Stomach (tissue), 9 donors: ENCODE measurements around the gene SHMT2. TPM values are rescaled to one million over a fixed set of nuclear protein-coding genes. Genes with fewer than 3 reads are reported as not detected.

ENCODE experiments used
- DNase-seq, 2 donors: peaks; one replicate each; pipeline versions ENCODE4 v3.0.0 to v3.0.0-alpha.2; 2013 to 2019
- H3K27ac ChIP-seq, 5 donors: fragments of 200-600 bp in 4 of 5; sonication (generic) in 4 of 5; one replicate each; pipeline ENCODE4 v1.5.1; 2013 to 2019; ENCODE audit warnings: mild to moderate bottlenecking in 1 of 5, moderate library complexity in 1 of 5
- H3K27me3 ChIP-seq, 3 donors: fragments of 200-600 bp; sonication (generic); one replicate each; pipeline ENCODE4 v1.5.1; 2017 to 2019; ENCODE audit warnings: mixed run types in 1 of 3
- H3K36me3 ChIP-seq, 4 donors: fragments of 200-600 bp; sonication (generic); 1 replicate in 3 of 4; 2 replicates in 1 of 4; pipeline ENCODE4 v1.5.1; 2016 to 2019
- H3K4me1 ChIP-seq, 4 donors: fragments of 200-600 bp; sonication (generic); one replicate each; pipeline ENCODE4 v1.5.1; 2016 to 2019
- H3K4me3 ChIP-seq, 4 donors: fragments of 200-600 bp; sonication (generic) in 3 of 4; one replicate each; pipeline ENCODE4 v1.5.1; 2016 to 2019; ENCODE audit warnings: mild to moderate bottlenecking in 1 of 4
- H3K9me3 ChIP-seq, 4 donors: fragments of 200-600 bp; sonication (generic); one replicate each; pipeline ENCODE4 v1.5.1; 2016 to 2019
- CTCF ChIP-seq, 7 experiments: fragments of 450-650 bp in 4 of 7; fragments of 200-600 bp in 3 of 7; sonication (generic) in 3 of 7; IDR thresholded peaks; one replicate each; pipeline ENCODE4 v1.5.1; 2016 to 2019; ENCODE audit warnings: antibody characterized with exemption in 7 of 7, control low read depth in 2 of 7, mild to moderate bottlenecking in 1 of 7
- EP300 ChIP-seq: sonication (generic); formaldehyde crosslinking; IDR thresholded peaks from one replicate; pipeline ENCODE4 v1.6.1; 2017; ENCODE audit warnings: antibody characterized with exemption
- POLR2A ChIP-seq, 4 donors: fragments of 450-650 bp; IDR thresholded peaks; one replicate each; pipeline ENCODE4 v1.6.1; 2016; ENCODE audit warnings: antibody characterized with exemption in 4 of 4, control low read depth in 2 of 4, mild to moderate bottlenecking in 1 of 4, moderate library complexity in 1 of 4
- POLR2AphosphoS5 ChIP-seq, 3 donors: sonication (generic); formaldehyde crosslinking; IDR thresholded peaks; one replicate each; pipeline ENCODE4 v1.6.1; 2016; ENCODE audit warnings: antibody characterized with exemption in 3 of 3
- WGBS, 5 donors: extraction: QIAGEN DNeasy Blood & Tissue Kit in 3 of 5; methylation state at CpG; one replicate each; pipeline versions ENCODE4 v1.1.5 to v1.1.7; 2013 to 2018; 5-methylcytosine and 5-hydroxymethylcytosine counted together
- intact Hi-C: fragments of 100-400 bp; cut with DNase I; formaldehyde crosslinking; loops from one replicate; pipeline ENCODE4 v1.15.1; 2023; ENCODE audit warnings: low total_unique reads
- polyA plus RNA-seq, 3 donors: library from polyadenylated mRNA; stranded (reverse); fragments of 200-250 nt; gene quantifications; one replicate each; pipeline ENCODE4 v1.2.3, GENCODE V29; 2013
- total RNA-seq, 5 donors: library from RNA; depleted of rRNA; stranded (reverse); fragments of >200 nt; gene quantifications; one replicate each; pipeline versions ENCODE4 v1.1.0 to v1.2.3, GENCODE V29; 2014 to 2016
- donor health status: healthy with polysubstance abuse.
- donor health status: Bipolar disorder and iron deficiency.
- donor health status: healthy.

The SHMT2 gene
- total and polyA plus RNA-seq, 8 donors, result 26.1 to 93.7 (median 58.0) TPM

DNA sequence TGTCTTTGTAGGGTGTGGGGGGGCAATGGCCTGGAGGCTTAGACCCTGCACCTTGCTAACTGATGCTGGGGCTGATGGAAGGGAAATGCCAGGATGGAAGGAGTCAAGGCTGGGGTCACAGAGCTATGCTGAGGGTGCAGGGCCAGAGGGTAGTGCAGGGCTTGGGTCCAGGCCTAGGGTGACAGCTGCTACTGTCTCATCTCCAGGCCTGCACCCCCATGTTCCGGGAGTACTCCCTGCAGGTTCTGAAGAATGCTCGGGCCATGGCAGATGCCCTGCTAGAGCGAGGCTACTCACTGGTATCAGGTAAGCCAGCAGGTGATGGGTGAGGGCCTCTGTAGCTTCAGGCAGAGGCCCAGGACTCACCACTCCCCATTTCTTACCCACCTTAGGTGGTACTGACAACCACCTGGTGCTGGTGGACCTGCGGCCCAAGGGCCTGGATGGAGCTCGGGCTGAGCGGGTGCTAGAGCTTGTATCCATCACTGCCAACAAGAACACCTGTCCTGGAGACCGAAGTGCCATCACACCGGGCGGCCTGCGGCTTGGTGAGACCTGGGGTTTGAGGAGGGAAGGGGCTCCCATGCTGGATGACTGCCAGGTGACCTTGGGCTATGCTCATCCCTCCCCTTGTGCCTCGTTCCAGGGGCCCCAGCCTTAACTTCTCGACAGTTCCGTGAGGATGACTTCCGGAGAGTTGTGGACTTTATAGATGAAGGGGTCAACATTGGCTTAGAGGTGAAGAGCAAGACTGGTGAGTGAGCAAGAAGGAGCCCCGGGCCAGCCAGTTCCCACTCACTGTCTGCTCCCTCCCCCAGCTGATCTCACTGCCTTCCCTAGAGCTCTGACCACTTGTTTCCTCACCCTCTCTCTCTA is 4.1 kb downstream of the SHMT2 start:
- no peak overlapping the region for H3K27ac ChIP-seq
- peaks cover 28 to 79% (median 63%) of the 10 kb centered on the region in 4 donors for H3K4me1 ChIP-seq
- intact Hi-C loops, result no loop called here
- no peak for TF ChIP-seq POLR2A (IDR thresholded peaks at IDR 0.05)
- no peak for TF ChIP-seq EP300
- no peak for TF ChIP-seq CTCF (IDR thresholded peaks at IDR 0.05)
- no peak for TF ChIP-seq POLR2AphosphoS5 (IDR thresholded peaks at IDR 0.05)
- no peak for DNase-seq
- WGBS, 5 donors, result 84 to 90% (median 87%) methylated on average over 8 to 15 of the region's 15 CpGs
- H3K36me3 ChIP-seq, result peaks cover 34 to 44% (median 36%) of the 10 kb centered on the region in 4 donors
- no peaks in the 10 kb centered on the region for H3K9me3 ChIP-seq
- H3K27me3 ChIP-seq, result peaks cover 0 to 38% (median 22%) of the 10 kb centered on the region in 3 donors
- H3K4me3 ChIP-seq, result no peak overlapping the region

DNA sequence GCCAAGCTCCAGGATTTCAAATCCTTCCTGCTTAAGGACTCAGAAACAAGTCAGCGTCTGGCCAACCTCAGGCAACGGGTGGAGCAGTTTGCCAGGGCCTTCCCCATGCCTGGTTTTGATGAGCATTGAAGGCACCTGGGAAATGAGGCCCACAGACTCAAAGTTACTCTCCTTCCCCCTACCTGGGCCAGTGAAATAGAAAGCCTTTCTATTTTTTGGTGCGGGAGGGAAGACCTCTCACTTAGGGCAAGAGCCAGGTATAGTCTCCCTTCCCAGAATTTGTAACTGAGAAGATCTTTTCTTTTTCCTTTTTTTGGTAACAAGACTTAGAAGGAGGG is 4.7 kb downstream of the SHMT2 start:
- H3K4me1 ChIP-seq, result peaks cover 28 to 80% (median 67%) of the 10 kb centered on the region in 4 donors
- peak overlapping the region in 2 of 5 donors; percentile 40 to 54 for H3K27ac ChIP-seq
- intact Hi-C loops, result no loop called here
- peaks cover 34 to 44% (median 36%) of the 10 kb centered on the region in 4 donors for H3K36me3 ChIP-seq
- H3K4me3 ChIP-seq, result no peak overlapping the region
- H3K9me3 ChIP-seq, result no peaks in the 10 kb centered on the region
- DNase-seq, result no peak
- WGBS, 5 donors, result 78 to 92% (median 82%) methylated on average over 3 of the region's 3 CpGs
- TF ChIP-seq EP300 (no peak), POLR2A (IDR thresholded peaks at IDR 0.05) (no peak), POLR2AphosphoS5 (IDR thresholded peaks at IDR 0.05) (no peak), CTCF (IDR thresholded peaks at IDR 0.05) (no peak)
- H3K27me3 ChIP-seq, result peaks cover 0 to 44% (median 28%) of the 10 kb centered on the region in 3 donors

GRCh38 chr12:57234571-57235016 is 5.1 kb downstream of the SHMT2 start:
- intact Hi-C loops, result no loop called here
- 49 to 74% (median 67%) methylated on average over 10 of the region's 10 CpGs for WGBS, 5 donors
- Histone ChIP-seq H3K27me3 (peaks cover 0 to 48% (median 30%) of the 10 kb centered on the region in 3 donors), H3K4me1 (peaks cover 26 to 82% (median 68%) of the 10 kb centered on the region in 4 donors), H3K4me3 (no peak overlapping the region), H3K27ac (peak overlapping the region in 3 of 5 donors; percentile 23 to 54 (median 40)), H3K36me3 (peaks cover 34 to 44% (median 36%) of the 10 kb centered on the region in 4 donors), H3K9me3 (no peaks in the 10 kb centered on the region)
- no peak for DNase-seq
- TF ChIP-seq EP300 (no peak), CTCF (IDR thresholded peaks at IDR 0.05) (no peak), POLR2AphosphoS5 (IDR thresholded peaks at IDR 0.05) (no peak), POLR2A (IDR thresholded peaks at IDR 0.05) (no peak)

DNA sequence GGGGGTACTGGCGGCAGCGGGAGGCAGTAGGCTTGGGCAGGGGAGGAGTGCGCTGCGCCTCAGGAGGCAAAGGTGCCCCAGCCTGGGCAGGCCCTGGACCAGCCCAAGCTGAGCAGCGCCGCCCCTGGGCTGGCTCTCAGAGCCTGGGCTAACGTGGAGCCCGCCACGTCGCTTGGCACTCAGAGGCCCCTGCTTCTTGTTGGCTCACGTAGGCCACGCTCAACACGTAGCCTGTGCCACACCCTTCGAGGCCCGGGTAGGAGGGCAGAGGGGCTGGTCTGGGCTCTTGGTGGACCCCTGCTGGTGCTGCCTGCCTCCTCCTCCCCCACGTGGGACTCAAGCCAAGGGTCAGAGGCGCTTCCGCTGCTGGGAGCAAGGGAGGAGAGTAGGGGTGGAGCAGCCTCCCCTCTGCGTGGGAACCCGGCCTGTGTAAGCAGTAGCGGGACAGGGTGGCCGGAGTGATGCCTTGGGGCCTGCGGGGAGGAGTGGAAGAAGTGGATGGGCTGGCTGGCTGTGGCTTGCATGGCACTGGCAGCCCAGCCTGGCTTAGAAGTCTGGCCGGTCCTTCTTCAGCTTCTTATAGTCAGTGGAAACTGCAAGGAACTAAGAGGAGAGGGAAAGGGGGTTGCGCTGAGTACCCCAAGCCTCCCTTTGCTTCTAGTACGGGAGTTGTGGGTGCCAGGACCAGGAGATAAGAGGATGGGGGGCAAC is 5.7 kb downstream of the SHMT2 start:
- no peaks in the 10 kb centered on the region for H3K9me3 ChIP-seq
- H3K27ac ChIP-seq, result peak overlapping the region in 4 of 5 donors; percentile 23 to 54 (median 34)
- DNase-seq, result peak; percentile 77 to 94
- H3K4me1 ChIP-seq, result peaks cover 27 to 82% (median 69%) of the 10 kb centered on the region in 4 donors
- H3K36me3 ChIP-seq, result peaks cover 34 to 44% (median 36%) of the 10 kb centered on the region in 4 donors
- H3K4me3 ChIP-seq, result no peak overlapping the region
- WGBS, 5 donors, result 27 to 58% (median 50%) methylated on average over 14 to 26 of the region's 26 CpGs
- intact Hi-C loops, result no loop called here
- TF ChIP-seq POLR2AphosphoS5 (IDR thresholded peaks at IDR 0.05), result no peak
- peaks cover 0 to 53% (median 36%) of the 10 kb centered on the region in 3 donors for H3K27me3 ChIP-seq
